ENCODE data around the gene FILIP1L.

DNA sequence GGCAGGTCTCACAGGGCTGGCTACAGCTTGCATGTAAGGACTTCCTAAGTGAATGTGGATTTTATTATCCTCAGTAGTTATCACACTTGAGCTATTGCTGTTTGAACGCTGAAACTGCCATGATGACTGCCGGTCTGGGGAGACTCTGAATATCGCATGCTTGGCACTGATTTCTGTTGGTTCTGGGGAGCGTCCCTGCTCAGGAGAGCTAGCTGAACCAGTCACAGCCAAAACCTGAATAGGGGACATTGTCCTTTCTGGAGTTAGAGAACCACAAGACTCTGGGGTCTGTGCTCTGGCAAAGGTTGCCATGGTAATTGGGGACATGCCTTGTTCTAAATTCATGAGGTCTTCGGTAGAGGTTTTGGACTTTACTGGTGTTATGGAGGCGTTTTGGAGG is 265.9 kb downstream of the FILIP1L start:
- TF ChIP-seq TAF1 (IDR thresholded peaks at IDR 0.05; ENCODE audit: borderline replicate concordance, insufficient read depth, low read length) (no peak), FOXP2 (optimal IDR thresholded peaks at IDR 0.05; ENCODE audit: borderline replicate concordance, extremely low read depth, extremely low read length, insufficient read depth) (no peak), SIN3A (IDR thresholded peaks at IDR 0.05; ENCODE audit: borderline replicate concordance, insufficient read depth, low read length) (no peak), POLR2AphosphoS5 (IDR thresholded peaks at IDR 0.05; ENCODE audit: low read depth, low read length) (no peak)
- TF ChIP-seq, protein P1, sequence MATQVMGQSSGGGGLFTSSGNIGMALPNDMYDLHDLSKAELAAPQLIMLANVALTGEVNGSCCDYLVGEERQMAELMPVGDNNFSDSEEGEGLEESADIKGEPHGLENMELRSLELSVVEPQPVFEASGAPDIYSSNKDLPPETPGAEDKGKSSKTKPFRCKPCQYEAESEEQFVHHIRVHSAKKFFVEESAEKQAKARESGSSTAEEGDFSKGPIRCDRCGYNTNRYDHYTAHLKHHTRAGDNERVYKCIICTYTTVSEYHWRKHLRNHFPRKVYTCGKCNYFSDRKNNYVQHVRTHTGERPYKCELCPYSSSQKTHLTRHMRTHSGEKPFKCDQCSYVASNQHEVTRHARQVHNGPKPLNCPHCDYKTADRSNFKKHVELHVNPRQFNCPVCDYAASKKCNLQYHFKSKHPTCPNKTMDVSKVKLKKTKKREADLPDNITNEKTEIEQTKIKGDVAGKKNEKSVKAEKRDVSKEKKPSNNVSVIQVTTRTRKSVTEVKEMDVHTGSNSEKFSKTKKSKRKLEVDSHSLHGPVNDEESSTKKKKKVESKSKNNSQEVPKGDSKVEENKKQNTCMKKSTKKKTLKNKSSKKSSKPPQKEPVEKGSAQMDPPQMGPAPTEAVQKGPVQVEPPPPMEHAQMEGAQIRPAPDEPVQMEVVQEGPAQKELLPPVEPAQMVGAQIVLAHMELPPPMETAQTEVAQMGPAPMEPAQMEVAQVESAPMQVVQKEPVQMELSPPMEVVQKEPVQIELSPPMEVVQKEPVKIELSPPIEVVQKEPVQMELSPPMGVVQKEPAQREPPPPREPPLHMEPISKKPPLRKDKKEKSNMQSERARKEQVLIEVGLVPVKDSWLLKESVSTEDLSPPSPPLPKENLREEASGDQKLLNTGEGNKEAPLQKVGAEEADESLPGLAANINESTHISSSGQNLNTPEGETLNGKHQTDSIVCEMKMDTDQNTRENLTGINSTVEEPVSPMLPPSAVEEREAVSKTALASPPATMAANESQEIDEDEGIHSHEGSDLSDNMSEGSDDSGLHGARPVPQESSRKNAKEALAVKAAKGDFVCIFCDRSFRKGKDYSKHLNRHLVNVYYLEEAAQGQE (IDR thresholded peaks at IDR 0.05; ENCODE audit: insufficient read depth in 1 of 2, low read depth in 2 of 2, low read length in 2 of 2), result no peak
